OCI-LY1 (cell line): ENCODE measurements around the gene SVOP.
A peak's percentile ranks its signal among the peaks of the same experiment; 100 is the strongest.

Source experiments
- H2AFZ ChIP-seq: fragments of 200-600 bp; sonication (generic), shearing (Covaris generic); 2 replicates; pipeline ENCODE4 v1.6.0; 2014; ENCODE audit warnings: antibody characterized with exemption, mild to moderate bottlenecking, low read length
- H3F3A ChIP-seq: fragments of 200-600 bp; sonication (generic), shearing (Covaris generic); 2 replicates; pipeline ENCODE4 v1.6.0; 2014; ENCODE audit warnings: mild to moderate bottlenecking, antibody characterized with exemption, low read length, moderate library complexity; ENCODE audit not compliant: insufficient read depth
- H3K27ac ChIP-seq: fragments of 200-600 bp; sonication (generic); 2 replicates; pipeline ENCODE4 v1.5.1; 2014; ENCODE audit warnings: low read length, mixed run types, mild to moderate bottlenecking, low read depth; ENCODE audit not compliant: poor library complexity, severe bottlenecking
- H3K27me3 ChIP-seq: fragments of 200-600 bp; sonication (generic); 2 replicates; pipeline ENCODE4 v1.6.0; 2014; ENCODE audit warnings: antibody characterized with exemption, mild to moderate bottlenecking, low read length, moderate library complexity; ENCODE audit not compliant: insufficient read depth
- H3K36me3 ChIP-seq: fragments of 200-600 bp; sonication (generic); 2 replicates; pipeline ENCODE4 v1.6.1; 2014; ENCODE audit warnings: mild to moderate bottlenecking, antibody characterized with exemption, low read length, moderate library complexity, mixed read lengths; ENCODE audit not compliant: insufficient read depth
- H3K4me1 ChIP-seq: fragments of 200-600 bp; sonication (generic); 2 replicates; pipeline ENCODE4 v1.5.1; 2014; ENCODE audit warnings: mild to moderate bottlenecking, low read length, moderate library complexity; ENCODE audit not compliant: insufficient read depth, severe bottlenecking
- H3K4me2 ChIP-seq: fragments of 200-600 bp; sonication (generic), shearing (Covaris generic); 2 replicates; pipeline ENCODE4 v1.6.1; 2014; ENCODE audit warnings: low read length
- H3K4me3 ChIP-seq: fragments of 200-600 bp; sonication (generic); 2 replicates; pipeline ENCODE4 v1.5.1; 2014; ENCODE audit warnings: low read length, low read depth, mild to moderate bottlenecking, mixed read lengths; ENCODE audit not compliant: poor library complexity, severe bottlenecking
- H3K79me2 ChIP-seq: fragments of 200-600 bp; shearing (Covaris generic); 2 replicates; pipeline ENCODE4 v1.6.1; 2016; ENCODE audit warnings: mixed run types, low read length, mixed read lengths; ENCODE audit not compliant: insufficient read depth
- H3K9ac ChIP-seq: fragments of 200-600 bp; sonication (generic), shearing (Covaris generic); 2 replicates; pipeline ENCODE4 v1.6.1; 2014; ENCODE audit warnings: mild to moderate bottlenecking, low read length, mixed read lengths
- H3K9me2 ChIP-seq: fragments of 200-600 bp; sonication (generic), shearing (Covaris generic); 2 replicates; pipeline ENCODE4 v1.6.1; 2014; ENCODE audit warnings: low read depth, mild to moderate bottlenecking, low read length, mixed read lengths
- H3K9me3 ChIP-seq: fragments of 200-600 bp; shearing (Covaris generic); 2 replicates; pipeline ENCODE4 v1.6.1; 2014; ENCODE audit warnings: low read length, mixed read lengths
- H4K20me1 ChIP-seq: fragments of 200-600 bp; sonication (generic), shearing (Covaris generic); 2 replicates; pipeline ENCODE4 v1.6.0; 2016; ENCODE audit warnings: mild to moderate bottlenecking, low read length; ENCODE audit not compliant: insufficient read depth
- CTCF ChIP-seq: fragments of 200-600 bp; sonication (generic), shearing (Covaris generic); IDR thresholded peaks from 2 replicates; pipeline ENCODE4 v1.5.1; 2017; ENCODE audit warnings: mild to moderate bottlenecking, antibody characterized with exemption, low read length, moderate library complexity, mixed read lengths
- EZH2 ChIP-seq: fragments of 200-600 bp; sonication (generic), shearing (Covaris generic); IDR thresholded peaks from 2 replicates; pipeline ENCODE4 v1.8.0; 2017; ENCODE audit warnings: borderline replicate concordance, mixed run types, mild to moderate bottlenecking, antibody characterized with exemption, low read length, moderate library complexity, mixed read lengths

SVOP gene

GRCh38 chr12:108950991-108951739 lies 69.7 kb downstream of the SVOP start:
- Histone ChIP-seq H2AFZ (no peak overlapping the region), H4K20me1 (no peaks in the 10 kb centered on the region), H3K4me3 (no peak overlapping the region), H3K9me2 (no peaks in the 10 kb centered on the region), H3K4me1 (no peaks in the 10 kb centered on the region), H3K27me3 (no peaks in the 10 kb centered on the region), H3K27ac (no peak overlapping the region), H3K4me2 (no peak overlapping the region), H3K79me2 (no peaks in the 10 kb centered on the region), H3K9me3 (no peaks in the 10 kb centered on the region), H3F3A (no peaks in the 10 kb centered on the region), H3K9ac (no peak overlapping the region), H3K36me3 (no peaks in the 10 kb centered on the region)
- TF ChIP-seq CTCF: peak; percentile 65
- no peak for TF ChIP-seq EZH2

GRCh38 chr12:108949976-108950375 lies 70.9 kb downstream of the SVOP start:
- H3K27me3 ChIP-seq: no peaks in the 10 kb centered on the region
- H3K9ac ChIP-seq: no peak overlapping the region
- H4K20me1 ChIP-seq: no peaks in the 10 kb centered on the region
- H3K9me3 ChIP-seq: no peaks in the 10 kb centered on the region
- no peaks in the 10 kb centered on the region for H3K9me2 ChIP-seq
- H3K4me2 ChIP-seq: no peak overlapping the region
- no peaks in the 10 kb centered on the region for H3K36me3 ChIP-seq
- no peaks in the 10 kb centered on the region for H3F3A ChIP-seq
- H2AFZ ChIP-seq: no peak overlapping the region
- H3K79me2 ChIP-seq: no peaks in the 10 kb centered on the region
- H3K4me1 ChIP-seq: no peaks in the 10 kb centered on the region
- TF ChIP-seq EZH2: no peak
- no peak for TF ChIP-seq CTCF
- H3K4me3 ChIP-seq: no peak overlapping the region
- H3K27ac ChIP-seq: no peak overlapping the region

- Histone ChIP-seq H3K27me3 (no peaks in the 10 kb centered on the region), H3K27ac (no peak overlapping the region)
Measured at GRCh38 chr12:108948367-108948766, 72.5 kb downstream of the SVOP start.

More at GRCh38 chr12:108948367-108948766, 72.5 kb downstream of the SVOP start:
- Histone ChIP-seq H2AFZ (no peak overlapping the region), H4K20me1 (no peaks in the 10 kb centered on the region), H3K9me2 (no peaks in the 10 kb centered on the region), H3K4me2 (no peak overlapping the region), H3K4me3 (no peak overlapping the region), H3K79me2 (no peaks in the 10 kb centered on the region), H3F3A (no peaks in the 10 kb centered on the region), H3K36me3 (no peaks in the 10 kb centered on the region), H3K4me1 (no peaks in the 10 kb centered on the region), H3K9me3 (no peaks in the 10 kb centered on the region), H3K9ac (no peak overlapping the region)
- TF ChIP-seq CTCF (no peak), EZH2 (no peak)
